Stimulated activated CD4-positive, alpha-beta T cell treated with anti-CD3 and anti-CD28 coated beads, Interleukin-4, amount 100 ng/mL, for 1 hour (primary cell): ENCODE results near the gene PARD3B.

Source experiments
- DNase-seq: peaks from one replicate; pipeline ENCODE4 v3.0.0-alpha.2; 2020

The PARD3B gene

GRCh38 chr2:205494537-205495235 is 949.4 kb downstream of the PARD3B start:
- no peak for DNase-seq

GRCh38 chr2:205495819-205496218 is 950.5 kb downstream of the PARD3B start:
- no peak for DNase-seq

DNA sequence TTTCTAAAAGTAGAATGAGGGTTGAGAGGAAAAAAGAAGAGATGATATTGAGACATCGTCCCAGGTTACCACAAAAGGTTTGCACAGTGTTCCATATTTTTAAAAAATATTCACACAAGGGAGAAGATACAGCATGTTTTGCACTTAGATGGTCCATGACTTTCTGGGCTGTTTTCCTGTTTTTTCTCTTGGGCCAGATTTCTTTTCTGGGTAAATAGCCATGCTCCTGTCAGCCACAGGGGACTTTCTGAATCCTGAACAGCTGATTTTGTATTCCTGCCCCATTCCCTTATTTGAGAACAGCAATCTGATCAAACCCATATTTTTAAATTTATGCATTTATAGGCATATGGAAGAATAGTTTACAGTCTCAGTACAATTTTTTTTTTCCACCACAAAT is 951.1 kb downstream of the PARD3B start:
- no peak for DNase-seq

GRCh38 chr2:205496772-205497171 is 951.5 kb downstream of the PARD3B start:
- no peak for DNase-seq

DNA sequence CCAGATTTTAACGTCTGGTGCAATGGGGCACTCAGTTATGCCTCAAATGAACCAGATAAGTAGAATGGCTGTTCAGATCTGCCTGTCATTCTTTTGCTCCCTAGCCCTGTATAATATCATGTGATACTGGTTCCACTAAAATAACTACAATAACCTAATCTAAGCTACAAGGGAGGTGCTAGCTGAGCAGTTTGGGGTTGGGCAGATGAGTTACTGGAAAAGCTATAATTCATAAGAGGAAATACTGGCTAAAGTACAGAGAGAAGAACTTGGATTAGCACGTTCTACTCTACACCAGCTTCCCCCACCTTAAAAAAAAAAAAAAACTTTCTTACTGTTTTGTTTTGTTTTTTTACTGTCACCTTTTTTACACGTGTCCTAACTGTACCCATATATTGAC is 953.7 kb downstream of the PARD3B start:
- DNase-seq, result no peak

- DNase-seq, result no peak
These were observed 954.8 kb downstream of the PARD3B start for GRCh38 chr2:205500065-205500464.

DNA sequence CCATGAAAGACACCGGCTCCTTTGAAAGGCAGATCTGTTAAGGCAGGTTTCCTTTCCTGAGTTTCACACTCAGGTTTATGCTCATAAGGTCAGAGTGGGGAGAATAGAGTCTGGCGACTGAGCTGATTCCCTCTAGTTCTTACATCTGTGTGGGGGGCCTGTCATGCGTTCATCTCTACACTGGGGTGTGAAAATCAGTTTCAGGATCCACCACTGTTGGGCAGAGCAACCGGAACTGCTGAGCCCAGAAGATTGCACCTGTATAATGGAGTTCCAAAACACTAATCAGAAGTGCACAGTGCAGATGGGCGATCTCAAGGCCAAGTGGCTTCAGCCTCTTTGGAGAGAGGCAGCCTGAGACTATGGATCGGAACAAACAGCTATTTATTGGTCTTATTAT is 955.7 kb downstream of the PARD3B start:
- no peak for DNase-seq

- DNase-seq, result no peak
These were observed 956.6 kb downstream of the PARD3B start for GRCh38 chr2:205501826-205502225.

GRCh38 chr2:205505371-205505770 is 960.1 kb downstream of the PARD3B start:
- DNase-seq, result no peak

GRCh38 chr2:205509655-205510054 is 964.4 kb downstream of the PARD3B start:
- no peak for DNase-seq

DNA sequence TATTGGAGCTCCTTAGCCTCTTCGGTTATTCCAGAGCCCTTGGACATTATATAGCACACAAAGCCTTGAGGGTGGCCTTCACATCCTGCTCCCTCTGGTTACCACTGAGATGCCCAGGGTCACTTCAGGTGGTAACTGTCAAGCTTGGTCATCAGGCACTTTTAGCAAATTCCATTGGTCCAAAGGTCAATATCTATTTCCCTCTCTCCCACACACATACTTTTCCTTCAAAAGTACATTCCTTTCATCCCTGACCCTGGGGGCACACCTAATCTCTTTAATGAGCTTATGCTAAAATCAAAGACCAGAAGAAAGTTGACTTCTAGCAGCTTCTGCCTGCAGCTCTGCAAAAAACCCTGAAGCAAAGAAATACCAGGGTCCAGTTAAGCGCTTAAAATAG is 965.1 kb downstream of the PARD3B start:
- DNase-seq, result no peak

GRCh38 chr2:205511221-205511620 is 965.9 kb downstream of the PARD3B start:
- no peak for DNase-seq

- DNase-seq, result no peak
These were observed 966.4 kb downstream of the PARD3B start for GRCh38 chr2:205511641-205512040.

DNA sequence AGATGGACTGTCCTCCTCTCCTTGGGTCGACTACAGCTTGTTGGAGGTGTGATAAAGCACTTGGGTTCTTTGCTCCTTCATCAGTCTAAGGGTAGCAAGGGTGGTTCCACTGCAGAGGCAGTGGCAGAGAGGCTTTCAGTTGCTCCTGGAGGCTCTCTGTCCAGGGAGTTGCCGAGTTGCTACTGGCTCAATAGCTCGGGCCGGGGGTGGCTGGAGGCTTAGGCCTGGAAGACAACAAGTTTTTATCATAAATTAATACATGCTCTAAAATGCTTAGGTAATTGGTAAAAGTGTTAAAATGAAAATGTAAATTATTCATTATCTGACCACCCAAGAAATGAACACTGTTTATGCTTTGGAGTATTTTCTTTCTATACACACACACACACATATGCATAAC is 975.0 kb downstream of the PARD3B start:
- DNase-seq, result no peak

DNA sequence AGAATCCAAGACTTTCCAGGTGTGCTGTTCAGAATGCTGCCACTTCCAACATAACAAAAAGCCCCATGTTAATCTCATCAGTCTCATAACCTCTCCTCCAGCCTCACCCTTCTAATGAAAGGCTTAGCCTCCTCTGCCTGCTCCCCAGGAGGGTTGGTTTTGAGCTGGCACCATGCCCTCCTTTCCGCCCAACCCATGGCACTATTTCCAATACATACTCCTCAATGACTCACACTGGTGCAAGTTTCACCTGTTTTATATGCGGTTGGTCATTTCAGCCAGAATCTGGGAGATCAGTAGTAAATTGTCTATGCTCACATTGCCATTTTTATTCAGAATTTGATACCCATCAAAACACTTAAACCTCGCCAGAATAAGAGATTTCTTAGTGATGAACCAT is 979.4 kb downstream of the PARD3B start:
- DNase-seq, result no peak

DNA sequence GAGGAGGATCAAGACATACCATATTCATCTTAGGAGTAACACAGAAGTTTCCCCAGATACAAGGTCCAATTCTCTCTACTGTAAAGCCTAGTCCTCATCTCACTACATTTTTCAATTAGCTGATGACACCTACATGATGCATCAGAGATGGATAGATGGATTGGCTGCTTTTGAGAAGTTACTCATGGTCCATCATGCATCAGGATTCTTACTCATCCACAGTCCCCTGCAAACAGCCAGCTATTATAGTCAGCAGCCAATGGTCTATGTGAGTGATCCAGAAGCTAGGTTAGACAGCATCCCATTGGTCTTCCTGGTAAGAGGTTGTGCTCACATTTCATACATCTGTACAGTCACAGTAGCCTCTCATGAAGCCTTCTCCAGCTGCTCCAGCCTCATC is 982.5 kb downstream of the PARD3B start:
- no peak for DNase-seq

GRCh38 chr2:205531072-205531471 is 985.8 kb downstream of the PARD3B start:
- DNase-seq, result no peak

GRCh38 chr2:205531489-205532148 is 986.3 kb downstream of the PARD3B start:
- DNase-seq, result no peak

DNA sequence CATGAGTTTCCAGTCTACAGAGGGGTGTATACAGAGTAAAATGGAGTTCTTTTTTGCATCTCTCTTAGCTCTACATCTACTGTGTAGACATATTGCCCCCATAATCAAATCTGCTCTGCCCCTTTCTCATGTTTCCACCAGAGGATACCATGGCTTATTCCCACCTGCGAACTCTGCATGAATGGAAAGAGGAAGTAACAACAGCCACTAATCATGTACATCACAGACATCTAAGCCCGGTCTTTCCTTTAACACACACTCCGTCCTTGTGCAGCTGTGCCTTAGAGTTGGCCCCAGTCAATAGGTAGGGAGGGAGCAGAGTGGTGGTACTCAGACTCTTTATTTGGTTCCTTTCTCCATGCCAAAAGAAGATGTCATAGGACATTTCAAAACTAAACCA is 989.7 kb downstream of the PARD3B start:
- no peak for DNase-seq

DNA sequence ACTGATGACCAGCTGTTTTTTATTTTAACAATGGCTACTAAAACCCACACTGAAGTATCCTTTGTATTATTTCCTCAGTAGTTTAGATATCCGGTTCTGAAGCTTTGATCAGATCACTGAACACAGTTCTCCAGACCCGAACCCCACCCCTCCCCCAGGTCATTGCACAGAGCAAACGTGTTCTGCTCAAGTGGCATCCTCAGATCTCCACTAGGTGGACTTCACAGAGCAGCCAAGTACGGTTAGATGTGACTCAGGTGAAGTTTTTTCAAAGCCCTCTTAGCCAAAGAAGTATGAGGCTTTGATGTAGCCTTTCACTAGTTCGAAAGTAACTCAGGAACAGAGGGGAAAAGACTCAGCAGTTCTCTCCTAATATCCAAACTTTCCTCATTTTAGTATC is 994.3 kb downstream of the PARD3B start:
- no peak for DNase-seq

- DNase-seq, result no peak
These were observed 994.8 kb downstream of the PARD3B start for GRCh38 chr2:205540036-205540435.

GRCh38 chr2:205543262-205543843 is 998.1 kb downstream of the PARD3B start:
- no peak for DNase-seq

DNA sequence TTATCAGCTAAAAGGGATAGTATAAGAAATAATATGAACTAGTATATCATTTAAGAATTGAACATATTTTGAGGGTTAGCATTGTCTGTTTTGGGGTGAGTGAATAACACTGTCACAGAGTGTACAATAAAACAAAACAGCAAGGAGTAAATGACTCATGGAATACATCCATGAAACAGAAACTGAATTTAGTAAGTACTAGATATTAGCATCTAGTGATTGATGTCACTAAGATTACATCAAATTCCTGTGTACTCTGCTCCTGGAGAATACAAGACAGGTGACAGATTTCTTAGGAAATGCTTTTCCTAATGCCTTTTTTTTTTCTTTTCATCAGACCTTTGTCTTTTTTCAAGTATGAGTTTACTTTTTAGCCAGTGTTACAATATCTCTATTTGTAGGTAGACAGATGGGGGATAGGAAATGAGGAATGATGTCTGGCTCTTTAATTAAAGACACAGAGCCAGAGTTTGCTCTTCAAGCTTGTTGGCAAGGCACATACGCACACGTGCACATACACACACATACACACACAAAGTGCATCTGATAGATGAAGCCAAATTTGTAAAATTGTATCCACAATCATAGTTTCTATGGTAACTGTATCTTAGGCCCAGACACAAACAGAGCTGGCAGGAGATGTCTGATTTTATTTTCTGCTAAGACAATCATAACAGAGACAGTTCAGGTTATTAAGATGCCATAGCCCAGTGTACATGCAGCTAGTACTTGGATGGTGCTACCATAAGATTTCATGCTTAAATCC is 998.8 kb downstream of the PARD3B start:
- DNase-seq, result no peak
